HEK293 (cell line): ENCODE results near the gene MOV10L1.
"Not testable (repeated sequence)": the region's sequence is repeated elsewhere in the genome, so short reads cannot be mapped to it uniquely, and the experiment has no call there.

Source experiments
- CTCF ChIA-PET: fragments of 350-600 bp; formaldehyde crosslinking; extraction: SDS; loops from one replicate; lab custom pipeline; 2021; ENCODE audit warnings: antibody characterized with exemption; lab: Yijun Ruan, JAX
- POLR2A ChIA-PET: fragments of 300-600 bp; formaldehyde crosslinking; extraction: SDS; loops from one replicate; lab custom pipeline; 2020; ENCODE audit warnings: antibody characterized with exemption, inconsistent platforms; lab: Yijun Ruan, JAX
- H3K27ac ChIP-seq: fragments of 200-500 bp; sonication (Bioruptor generic); 2 replicates; pipeline ENCODE4 v1.5.1; 2014; ENCODE audit warnings: low read depth, low read length, control low read depth, inconsistent platforms; ENCODE audit errors: extremely low read depth
- H3K36me3 ChIP-seq, 2 experiments: fragments of 200-500 bp in 1 of 2; sonication (Bioruptor generic) in 1 of 2; 1 replicate in 1 of 2; 2 replicates in 1 of 2; pipeline ENCODE4 v1.5.1; 2014 to 2017; ENCODE audit warnings: inconsistent platforms in 2 of 2, low read length in 2 of 2; ENCODE audit not compliant: control insufficient read depth in 2 of 2, insufficient read depth in 1 of 2
- H3K4me1 ChIP-seq: fragments of 200-500 bp; sonication (Bioruptor generic); 2 replicates; pipeline ENCODE4 v1.5.1; 2014; ENCODE audit warnings: mild to moderate bottlenecking, low read length, inconsistent platforms; ENCODE audit not compliant: control insufficient read depth, insufficient read depth
- H3K4me3 ChIP-seq: 2 replicates; pipeline ENCODE4 v1.5.1; 2011; ENCODE audit warnings: low read depth, mild to moderate bottlenecking, control low read depth, low read length, moderate library complexity
- H3K9me3 ChIP-seq: fragments of 200-500 bp; sonication (Bioruptor generic); 2 replicates; pipeline ENCODE4 v1.5.1; 2014; ENCODE audit warnings: low read depth, low read length, inconsistent platforms; ENCODE audit not compliant: control insufficient read depth, insufficient read depth
- GLIS1 ChIP-seq: fragments of 450-650 bp; formaldehyde crosslinking; IDR thresholded peaks from 2 replicates; pipeline ENCODE4 v1.5.1; 2016; ENCODE audit warnings: missing biosample characterization, missing genetic modification characterization
- TSHZ1 ChIP-seq: fragments of 450-650 bp; formaldehyde crosslinking; IDR thresholded peaks from 2 replicates; pipeline ENCODE4 v1.5.1; 2016; ENCODE audit warnings: missing biosample characterization, missing genetic modification characterization, borderline replicate concordance
- ZBTB48 ChIP-seq: fragments of 450-650 bp; formaldehyde crosslinking; IDR thresholded peaks from 2 replicates; pipeline ENCODE4 v1.5.1; 2016; ENCODE audit warnings: missing biosample characterization, missing genetic modification characterization
- ZNF423 ChIP-seq: fragments of 450-650 bp; formaldehyde crosslinking; IDR thresholded peaks from 2 replicates; pipeline ENCODE4 v1.5.1; 2016; ENCODE audit warnings: missing biosample characterization, missing genetic modification characterization
- ZNF48 ChIP-seq: fragments of 450-650 bp; formaldehyde crosslinking; IDR thresholded peaks from 2 replicates; pipeline ENCODE4 v1.5.1; 2016; ENCODE audit warnings: missing biosample characterization, missing genetic modification characterization
- ZNF639 ChIP-seq: fragments of 450-650 bp; formaldehyde crosslinking; IDR thresholded peaks from 2 replicates; pipeline ENCODE4 v1.5.1; 2016; ENCODE audit warnings: missing biosample characterization, missing genetic modification characterization
- TF ChIP-seq, protein P1 (sequence below): fragments of 450-650 bp; formaldehyde crosslinking; IDR thresholded peaks from 2 replicates; pipeline ENCODE4 v1.5.1; 2016; ENCODE audit warnings: missing biosample characterization, missing genetic modification characterization

The MOV10L1 gene

GRCh38 chr22:50167689-50168489 is 78.1 kb downstream of the MOV10L1 start:
- CTCF ChIA-PET, result interaction anchor here (0.6 kb wide), 1 partner anchor 318 kb away, joined by 4 read pairs; the partner anchor contains the start of gene MIOX
- Histone ChIP-seq H3K9me3 (no peaks in the 10 kb centered on the region), H3K4me1 (no peaks in the 10 kb centered on the region), H3K27ac (no peak overlapping the region), H3K36me3 (no peaks in the 10 kb centered on the region), H3K4me3 (no peak overlapping the region)
- no peak for TF ChIP-seq ZNF423 (tag by site-specific recombination)
- TF ChIP-seq TSHZ1, result no peak
- TF ChIP-seq, protein P1, sequence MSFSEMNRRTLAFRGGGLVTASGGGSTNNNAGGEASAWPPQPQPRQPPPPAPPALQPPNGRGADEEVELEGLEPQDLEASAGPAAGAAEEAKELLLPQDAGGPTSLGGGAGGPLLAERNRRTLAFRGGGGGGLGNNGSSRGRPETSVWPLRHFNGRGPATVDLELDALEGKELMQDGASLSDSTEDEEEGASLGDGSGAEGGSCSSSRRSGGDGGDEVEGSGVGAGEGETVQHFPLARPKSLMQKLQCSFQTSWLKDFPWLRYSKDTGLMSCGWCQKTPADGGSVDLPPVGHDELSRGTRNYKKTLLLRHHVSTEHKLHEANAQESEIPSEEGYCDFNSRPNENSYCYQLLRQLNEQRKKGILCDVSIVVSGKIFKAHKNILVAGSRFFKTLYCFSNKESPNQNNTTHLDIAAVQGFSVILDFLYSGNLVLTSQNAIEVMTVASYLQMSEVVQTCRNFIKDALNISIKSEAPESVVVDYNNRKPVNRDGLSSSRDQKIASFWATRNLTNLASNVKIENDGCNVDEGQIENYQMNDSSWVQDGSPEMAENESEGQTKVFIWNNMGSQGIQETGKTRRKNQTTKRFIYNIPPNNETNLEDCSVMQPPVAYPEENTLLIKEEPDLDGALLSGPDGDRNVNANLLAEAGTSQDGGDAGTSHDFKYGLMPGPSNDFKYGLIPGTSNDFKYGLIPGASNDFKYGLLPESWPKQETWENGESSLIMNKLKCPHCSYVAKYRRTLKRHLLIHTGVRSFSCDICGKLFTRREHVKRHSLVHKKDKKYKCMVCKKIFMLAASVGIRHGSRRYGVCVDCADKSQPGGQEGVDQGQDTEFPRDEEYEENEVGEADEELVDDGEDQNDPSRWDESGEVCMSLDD (tag by site-specific recombination), result peak; percentile 45; the same call in 1 of the 2 replicates
- no peak for TF ChIP-seq ZNF639 (tag by site-specific recombination)
- TF ChIP-seq ZNF48, result no peak
- POLR2A ChIA-PET, result no interaction called here

DNA sequence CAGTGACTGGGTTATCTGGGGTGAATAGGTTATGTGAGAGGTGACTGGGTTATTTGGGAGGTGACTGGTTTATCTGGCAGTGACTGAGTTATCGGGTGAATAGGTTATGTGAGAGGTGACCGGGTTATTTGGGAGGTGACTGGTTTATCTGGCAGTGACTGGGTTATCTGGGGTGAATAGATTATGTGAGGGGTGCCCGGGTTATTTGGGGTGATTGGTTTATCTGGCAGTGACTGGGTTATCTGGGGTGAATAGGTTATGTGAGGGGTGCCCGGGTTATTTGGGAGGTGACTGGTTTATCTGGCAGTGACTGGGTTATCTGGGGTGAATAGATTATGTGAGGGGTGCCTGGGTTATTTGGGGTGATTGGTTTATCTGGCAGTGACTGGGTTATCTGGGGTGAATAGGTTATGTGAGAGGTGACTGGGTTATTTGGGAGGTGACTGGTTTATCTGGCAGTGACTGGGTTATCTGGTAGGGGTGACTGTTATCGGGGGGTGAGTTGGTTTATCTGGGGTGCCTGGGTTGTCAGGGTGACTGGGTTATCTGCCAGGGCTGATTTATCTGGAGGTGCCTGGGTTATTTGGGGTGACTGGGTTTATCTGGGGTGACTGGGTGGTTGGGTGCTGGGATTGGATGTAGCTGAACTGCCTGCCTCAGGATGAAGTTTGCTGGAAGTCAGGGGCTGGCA is 78.8 kb downstream of the MOV10L1 start:
- H3K4me1 ChIP-seq, CTCF ChIA-PET, H3K9me3 ChIP-seq, POLR2A ChIA-PET, H3K36me3 ChIP-seq, H3K27ac ChIP-seq, H3K4me3 ChIP-seq: not testable (repeated sequence)
- TF ChIP-seq, protein P1 (tag by site-specific recombination), result 0 out of 2 replicates have a peak, but pooled peaks have one; percentile 55

- POLR2A ChIA-PET, result no interaction called here
- Histone ChIP-seq H3K4me3 (no peak overlapping the region; the same call in 1 of the 2 replicates), H3K27ac (no peak overlapping the region), H3K9me3 (no peaks in the 10 kb centered on the region), H3K36me3 (no peaks in the 10 kb centered on the region), H3K4me1 (no peaks in the 10 kb centered on the region)
- TF ChIP-seq ZBTB48 (tag by site-specific recombination) (no peak), GLIS1 (tag by site-specific recombination) (peak; percentile 35; the same call in 1 of the 2 replicates)
- CTCF ChIA-PET, result no interaction called here
These were observed 79.5 kb downstream of the MOV10L1 start for GRCh38 chr22:50169181-50169759.
